HepG2 (cell line): ENCODE measurements around the gene UBE2E1. TPM values are rescaled to one million over a fixed set of nuclear protein-coding genes. Genes with fewer than 3 reads are reported as not detected.
"Not testable (repeated sequence)": the region's sequence is repeated elsewhere in the genome, so short reads cannot be mapped to it uniquely, and the experiment has no call there.

Experiments used
- ATAC-seq: fragments of 200-7000 bp; cut with Tn5 transposase; 3 replicates; pipeline ENCODE4 v1.9.1; 2020; ENCODE audit warnings: mild to moderate bottlenecking, moderate library complexity
- BruUV-seq: library from RNA; stranded (reverse); fragments of 400-500 nt; replicated peaks from 2 replicates; lab custom pipeline; 2021; lab: Mats Ljungman, UMichigan
- CTCF ChIA-PET: fragments of 300-600 bp; formaldehyde crosslinking; extraction: SDS; loops from one replicate; lab custom pipeline; 2021; ENCODE audit warnings: low total read pairs, inconsistent platforms, low intra/inter-chr PET ratio; lab: Yijun Ruan, JAX
- POLR2A ChIA-PET: fragments of 350-600 bp; sonication (Branson Sonifier 250); formaldehyde crosslinking; loops from one replicate; lab custom pipeline; 2020; ENCODE audit warnings: antibody characterized with exemption, inconsistent platforms; lab: Yijun Ruan, JAX
- DNase-seq: peaks from one replicate; pipeline ENCODE4 v3.0.0-alpha.2; 2015; ENCODE audit warnings: low spot score
- FAIRE-seq: peaks from 3 replicates; lab custom pipeline; 2011; peaks lifted over from hg19 to GRCh38; lab: Jason Lieb, UNC
- H2AFZ ChIP-seq: one replicate; pipeline ENCODE4 v1.6.1; 2011; ENCODE audit warnings: low read length, inconsistent platforms
- H3K27ac ChIP-seq: fragments of 300-600 bp; 3 replicates; pipeline ENCODE4 v1.8.0; 2011; ENCODE audit warnings: mixed run types, mild to moderate bottlenecking, mixed read lengths, low read length, inconsistent platforms; ENCODE audit not compliant: insufficient read depth; ENCODE audit errors: extremely low read length
- H3K27me3 ChIP-seq, 2 experiments: fragments of 200-600 bp in 1 of 2; 2 replicates in 1 of 2; 3 replicates in 1 of 2; pipeline versions ENCODE4 v1.6.0 to v1.8.0; 2011; ENCODE audit warnings: low read length in 2 of 2, mild to moderate bottlenecking in 2 of 2, moderate library complexity in 2 of 2, inconsistent platforms in 1 of 2; ENCODE audit not compliant: insufficient read depth in 2 of 2, control insufficient read depth in 1 of 2
- H3K36me3 ChIP-seq, 2 experiments: fragments of 200-600 bp in 1 of 2; replicated peaks in 1 of 2; 2 replicates in 1 of 2; 3 replicates in 1 of 2; pipeline versions ENCODE4 v1.5.1 to v1.8.0; 2011; ENCODE audit warnings: low read length in 2 of 2, inconsistent platforms in 1 of 2; ENCODE audit not compliant: insufficient read depth in 2 of 2, control insufficient read depth in 1 of 2
- H3K4me1 ChIP-seq: 2 replicates; pipeline ENCODE4 v1.5.1; 2012; ENCODE audit warnings: low read length, inconsistent platforms; ENCODE audit not compliant: insufficient read depth
- H3K4me2 ChIP-seq: 2 replicates; pipeline ENCODE4 v1.6.0; 2011; ENCODE audit warnings: low read depth, low read length, inconsistent platforms
- H3K4me3 ChIP-seq, 3 experiments: fragments of 200-600 bp in 1 of 3; sonication (generic), shearing (Covaris generic) in 1 of 3; replicated peaks in 1 of 3; 2 replicates each; pipeline ENCODE4 v1.5.1; 2011 to 2016; ENCODE audit warnings: low read length in 3 of 3, inconsistent platforms in 2 of 3, low read depth in 2 of 3, mild to moderate bottlenecking in 2 of 3, control low read depth in 1 of 3, mixed read lengths in 1 of 3; ENCODE audit not compliant: insufficient read depth in 1 of 3
- H3K79me2 ChIP-seq: one replicate; pipeline ENCODE4 v1.6.1; 2011; ENCODE audit warnings: low read length, inconsistent platforms; ENCODE audit not compliant: insufficient read depth
- H3K9ac ChIP-seq: 2 replicates; pipeline ENCODE4 v1.6.0; 2011; ENCODE audit warnings: mild to moderate bottlenecking, low read depth, low read length, inconsistent platforms; ENCODE audit not compliant: insufficient read depth
- H3K9me3 ChIP-seq: 2 replicates; pipeline ENCODE4 v1.5.1; 2012; ENCODE audit warnings: mild to moderate bottlenecking, low read length
- H4K20me1 ChIP-seq: 2 replicates; pipeline ENCODE4 v1.6.0; 2011; ENCODE audit warnings: inconsistent platforms, mild to moderate bottlenecking, low read length, moderate library complexity; ENCODE audit not compliant: insufficient read depth
- AHDC1 ChIP-seq: sonication (generic); formaldehyde crosslinking; IDR thresholded peaks from 2 replicates; pipeline ENCODE4 v1.5.1; 2020; ENCODE audit warnings: mild to moderate bottlenecking, missing genetic modification reagents, borderline replicate concordance
- ETV5 ChIP-seq: IDR thresholded peaks from 2 replicates; pipeline ENCODE4 v1.6.1; 2018; ENCODE audit warnings: missing biosample characterization, missing genetic modification reagents, inconsistent platforms, borderline replicate concordance
- IRF2 ChIP-seq: IDR thresholded peaks from 2 replicates; pipeline ENCODE4 v1.6.1; 2018; ENCODE audit warnings: missing genetic modification reagents, missing compliant biosample characterization
- MEIS2 ChIP-seq: sonication (generic); formaldehyde crosslinking; IDR thresholded peaks from 2 replicates; pipeline ENCODE4 v1.9.0; 2021; ENCODE audit warnings: mild to moderate bottlenecking, missing genetic modification reagents
- NFATC3 ChIP-seq: sonication (generic); formaldehyde crosslinking; IDR thresholded peaks from 2 replicates; pipeline ENCODE4 v1.5.1; 2020; ENCODE audit warnings: mild to moderate bottlenecking, missing genetic modification reagents
- ZNF431 ChIP-seq: sonication (generic); formaldehyde crosslinking; IDR thresholded peaks from 2 replicates; pipeline ENCODE4 v1.9.0; 2022; ENCODE audit warnings: missing genetic modification reagents, low read depth, mild to moderate bottlenecking, borderline replicate concordance
- ZNF569 ChIP-seq: sonication (generic); formaldehyde crosslinking; IDR thresholded peaks from 2 replicates; pipeline ENCODE4 v1.5.0; 2020; ENCODE audit warnings: mild to moderate bottlenecking, missing genetic modification reagents, moderate library complexity, borderline replicate concordance
- ZNF713 ChIP-seq: sonication (generic); formaldehyde crosslinking; IDR thresholded peaks from 2 replicates; pipeline ENCODE4 v1.4.0; 2020; ENCODE audit warnings: mild to moderate bottlenecking, missing genetic modification reagents
- ZNF749 ChIP-seq: sonication (generic); formaldehyde crosslinking; IDR thresholded peaks from 2 replicates; pipeline ENCODE4 v1.8.0; 2022; ENCODE audit warnings: mild to moderate bottlenecking, missing genetic modification reagents, moderate library complexity, borderline replicate concordance
- WGBS: methylation state at CpG from one replicate; pipeline ENCODE4 v1.1.6; 2017; ENCODE audit warnings: low lambda C conversion rate; 5-methylcytosine and 5-hydroxymethylcytosine counted together
- in situ Hi-C: cut with HindIII; loops from 2 replicates; pipeline ENCODE4 v1.10.0; 2017; ENCODE audit warnings: low pct_unique_long_range_greater_than_20kb; ENCODE audit not compliant: extremely low pct_ligation_motif_present
- intact Hi-C: fragments of 100-400 bp; cut with micrococcal nuclease; formaldehyde crosslinking; loops from one replicate; pipeline ENCODE4 v1.10.0; 2022; ENCODE audit not compliant: unreplicated experiment
- polyA plus RNA-seq, 8 experiments: library from polyadenylated mRNA; depleted of rRNA in 3 of 8; stranded (reverse) in 7 of 8; unstranded in 1 of 8; fragments of >200 nt; fragmentation: Illumina TruSeq in 4 of 8; extraction: Trizol in 4 of 8; gene quantifications; 2 replicates each; pipeline versions ENCODE4 v1.2.1 to v1.2.3, GENCODE V29; 2011 to 2016; ENCODE audit warnings: low read depth in 4 of 8, missing spikeins in 1 of 8, mixed read lengths in 1 of 8; ENCODE audit not compliant: insufficient read depth in 1 of 8
- total RNA-seq, 5 experiments: library from RNA; depleted of rRNA; stranded (reverse); fragments of >200 nt; fragmentation: Illumina TruSeq; extraction: Trizol; gene quantifications; 2 replicates each; pipeline ENCODE4 v1.2.3, GENCODE V29; 2016; ENCODE audit warnings: low read depth in 1 of 5

UBE2E1 gene
- total and polyA plus RNA-seq, 2 of the 13 experiments (the other 11 are each of a cell fraction or from before 2014, with no cell fraction given) = 55.4 to 61.8 TPM

- CTCF ChIA-PET = no interaction called here
- no TSS peak for BruUV-seq
- peaks cover 55% of the 10 kb centered on the region for H3K79me2 ChIP-seq
Observed at GRCh38 chr3:23845326-23846216, 39.8 kb downstream of the UBE2E1 start.

GRCh38 chr3:23849462-23849861 lies 43.7 kb downstream of the UBE2E1 start:
- POLR2A ChIA-PET, H3K9ac ChIP-seq, ATAC-seq, BruUV-seq, DNase-seq, H3K9me3 ChIP-seq, intact Hi-C loops, H3K36me3 ChIP-seq, H3K4me1 ChIP-seq, H3K27ac ChIP-seq, FAIRE-seq, in situ Hi-C loops, H2AFZ ChIP-seq, H3K4me3 ChIP-seq, CTCF ChIA-PET, H3K27me3 ChIP-seq, H3K4me2 ChIP-seq: not testable (repeated sequence)
- Histone ChIP-seq H4K20me1 (0 out of 2 replicates have a peak, but pooled peaks cover 12% of the 10 kb centered on the region), H3K79me2 (peaks cover 29% of the 10 kb centered on the region)
- WGBS = 96% methylated on average over 2 of the region's 2 CpGs

More at GRCh38 chr3:23845326-23846216, 39.8 kb downstream of the UBE2E1 start:
- no peak overlapping the region for H3K4me3 ChIP-seq
- intact Hi-C loops (no loop called here), in situ Hi-C loops (no loop called here)
- no peak overlapping the region for H2AFZ ChIP-seq
- no peaks in the 10 kb centered on the region for H3K9me3 ChIP-seq
- FAIRE-seq (no peak), DNase-seq (no peak), ATAC-seq (no peak)
- H3K36me3 ChIP-seq = no peaks in the 10 kb centered on the region; a peak in 1 of 5 replicates
- H3K4me2 ChIP-seq = no peak overlapping the region
- H3K27me3 ChIP-seq = no peaks in the 10 kb centered on the region
- WGBS = 96% methylated on average over 5 of the region's 5 CpGs
- 0 out of 2 replicates have a peak, but pooled peaks cover 15% of the 10 kb centered on the region for H4K20me1 ChIP-seq
- TF ChIP-seq MEIS2 (CRISPR knock-in tag) (no peak), NFATC3 (CRISPR knock-in tag) (no peak), IRF2 (CRISPR knock-in tag) (no peak), ETV5 (CRISPR knock-in tag) (no peak), ZNF569 (CRISPR knock-in tag) (no peak), ZNF749 (CRISPR knock-in tag) (no peak), ZNF713 (CRISPR knock-in tag) (no peak), AHDC1 (CRISPR knock-in tag) (no peak), ZNF431 (CRISPR knock-in tag) (no peak)
- POLR2A ChIA-PET = interaction anchor here (0.7 kb wide), 1 partner anchor 14 kb away, joined by 5 read pairs; no protein-coding TSS in a partner anchor
- H3K9ac ChIP-seq = no peak overlapping the region
- H3K4me1 ChIP-seq = peaks cover 7% of the 10 kb centered on the region
- no peak overlapping the region for H3K27ac ChIP-seq
